B cell (primary cell): ENCODE data around the gene VWA5B2. TPM values are rescaled to one million over a fixed set of nuclear protein-coding genes. Genes with fewer than 3 reads are reported as not detected.
A peak's percentile ranks its signal among the peaks of the same experiment; 100 is the strongest.

ENCODE experiments used
- ATAC-seq: fragments of 200-7000 bp; cut with Tn5 transposase; one replicate; pipeline ENCODE4 v1.10.0; 2021; ENCODE audit warnings: low read depth, mild to moderate bottlenecking, moderate number of reproducible peaks, moderate library complexity
- CTCF ChIA-PET: fragments of 350-600 bp; sonication (Branson Sonifier 250); formaldehyde crosslinking; loops from one replicate; lab custom pipeline; 2021; ENCODE audit warnings: antibody characterized with exemption, inconsistent platforms; lab: Charles Lee
- POLR2A ChIA-PET: fragments of 350-600 bp; sonication (Branson Sonifier 250); formaldehyde crosslinking; loops from one replicate; lab custom pipeline; 2021; ENCODE audit warnings: antibody characterized with exemption; lab: Charles Lee
- DNase-seq: peaks from one replicate; pipeline ENCODE4 v3.0.0; 2013
- H2AFZ ChIP-seq: 2 replicates; pipeline ENCODE4 v1.6.1; 2012; ENCODE audit warnings: mild to moderate bottlenecking, low read depth, low read length; ENCODE audit not compliant: insufficient read depth, poor library complexity, severe bottlenecking
- H3K27ac ChIP-seq, 2 donors: 1 replicate in 1 of 2; 2 replicates in 1 of 2; pipeline ENCODE4 v1.5.1; 2012 to 2013; ENCODE audit warnings: low read length in 2 of 2, mild to moderate bottlenecking in 2 of 2, moderate library complexity in 1 of 2
- H3K27me3 ChIP-seq, 4 experiments: fragments of 200-600 bp in 1 of 4; sonication (generic) in 1 of 4; replicated peaks in 1 of 4; 1 replicate in 2 of 4; 2 replicates in 2 of 4; pipeline versions ENCODE4 v1.6.1 to v1.7.0; 2013 to 2016; ENCODE audit warnings: low read length in 3 of 4, mild to moderate bottlenecking in 2 of 4, mixed read lengths in 1 of 4, moderate library complexity in 1 of 4; ENCODE audit not compliant: insufficient read depth in 4 of 4, control insufficient read depth in 3 of 4; ENCODE audit errors: control extremely low read depth in 1 of 4
- H3K36me3 ChIP-seq, 2 experiments: replicated peaks in 1 of 2; 1 replicate in 1 of 2; 2 replicates in 1 of 2; pipeline versions ENCODE4 v1.6.1 to v1.7.1; 2013; ENCODE audit warnings: low read length in 1 of 2; ENCODE audit not compliant: insufficient read depth in 2 of 2, control insufficient read depth in 1 of 2; ENCODE audit errors: control extremely low read depth in 1 of 2, extremely low read depth in 1 of 2
- H3K4me1 ChIP-seq, 2 donors: fragments of 200-600 bp in 1 of 2; sonication (generic) in 1 of 2; 1 replicate in 1 of 2; 2 replicates in 1 of 2; pipeline versions ENCODE4 v1.5.1 to v1.6.1; 2013 to 2017; ENCODE audit warnings: low read length in 2 of 2; ENCODE audit not compliant: control insufficient read depth in 2 of 2, insufficient read depth in 2 of 2
- H3K4me2 ChIP-seq: replicated peaks from 2 replicates; pipeline ENCODE3; 2012; ENCODE audit warnings: mild to moderate bottlenecking, low read depth, low read length; ENCODE audit not compliant: poor library complexity, severe bottlenecking
- H3K4me3 ChIP-seq, 5 experiments: fragments of 200-600 bp in 1 of 5; sonication (generic) in 1 of 5; 1 replicate in 3 of 5; 2 replicates in 2 of 5; pipeline versions ENCODE4 v1.5.1 to v1.7.0; 2011 to 2016; ENCODE audit warnings: low read length in 4 of 5, mild to moderate bottlenecking in 4 of 5, low read depth in 2 of 5, control low read depth in 1 of 5, moderate library complexity in 1 of 5; ENCODE audit not compliant: insufficient read depth in 1 of 5; ENCODE audit errors: control extremely low read depth in 1 of 5, extremely low read depth in 1 of 5
- H3K79me2 ChIP-seq: fragments of 200-600 bp; sonication (generic); one replicate; pipeline ENCODE4 v1.6.0; 2016; ENCODE audit warnings: low read length; ENCODE audit not compliant: control insufficient read depth, insufficient read depth
- H3K9ac ChIP-seq: fragments of 200-600 bp; sonication (generic); 2 replicates; pipeline ENCODE4 v1.6.1; 2017; ENCODE audit warnings: mild to moderate bottlenecking, low read length, moderate library complexity
- H3K9me3 ChIP-seq, 3 donors: one replicate each; pipeline versions ENCODE4 v1.6.1 to v1.7.1; 2013; ENCODE audit warnings: low read length in 2 of 3; ENCODE audit not compliant: control insufficient read depth in 2 of 3, insufficient read depth in 1 of 3; ENCODE audit errors: control extremely low read depth in 1 of 3
- H4K20me1 ChIP-seq: 2 replicates; pipeline ENCODE4 v1.6.0; 2012; ENCODE audit warnings: mild to moderate bottlenecking, low read length; ENCODE audit not compliant: insufficient read depth, control insufficient read depth, poor library complexity, severe bottlenecking
- H3K27ac Mint-ChIP-seq: one replicate; pipeline ENCODE4 v1.8.0; 2021; ENCODE audit warnings: mixed read lengths
- H3K27me3 Mint-ChIP-seq: one replicate; pipeline ENCODE4 v1.8.0; 2021; ENCODE audit warnings: mixed read lengths
- H3K4me1 Mint-ChIP-seq: one replicate; pipeline ENCODE4 v1.8.0; 2021; ENCODE audit warnings: mixed read lengths
- H3K4me3 Mint-ChIP-seq: one replicate; pipeline ENCODE4 v1.8.0; 2021; ENCODE audit warnings: mixed read lengths
- H3K9me3 Mint-ChIP-seq: one replicate; pipeline ENCODE4 v1.8.0; 2022; ENCODE audit warnings: mixed read lengths; ENCODE audit not compliant: insufficient read depth
- CTCF ChIP-seq: fragments of 200-600 bp; IDR thresholded peaks from one replicate; pipeline ENCODE4 v1.8.0; 2022; ENCODE audit warnings: antibody characterized with exemption, mild to moderate bottlenecking
- EZH2 ChIP-seq: IDR thresholded peaks from 2 replicates; pipeline ENCODE4 v1.6.1; 2012; ENCODE audit warnings: borderline replicate concordance, low read depth, mild to moderate bottlenecking, moderate library complexity, low read length; ENCODE audit not compliant: insufficient read depth, poor library complexity, severe bottlenecking
- WGBS: methylation state at CpG from one replicate; pipeline ENCODE4 v1.1.5; 2013; ENCODE audit warnings: missing lambda C conversion rate; ENCODE audit not compliant: insufficient coverage; 5-methylcytosine and 5-hydroxymethylcytosine counted together
- intact Hi-C: fragments of 100-400 bp; cut with micrococcal nuclease; formaldehyde crosslinking; loops from one replicate; pipeline ENCODE4 v1.10.0; 2022
- polyA plus RNA-seq: library from polyadenylated mRNA; depleted of rRNA; stranded (reverse); fragments of >200 nt; gene quantifications from 2 replicates; pipeline ENCODE4 v1.2.3, GENCODE V29; 2012
- total RNA-seq, 2 donors: library from RNA; stranded (reverse); fragments of 120-200 nt in 1 of 2; gene quantifications; 1 replicate in 1 of 2; 2 replicates in 1 of 2; pipeline versions ENCODE4 v1.2.3 to v1.2.4, GENCODE V29; 2013 to 2022

Gene VWA5B2
- total and polyA plus RNA-seq, 2 donors (not counting 1 experiment from before 2014, with no cell fraction given) = 0.10 to 0.37 TPM

GRCh38 chr3:184249412-184250166 is 20.2 kb downstream of the VWA5B2 start, which contains the start of gene EEF1AKMT4:
EEF1AKMT4 (plus strand) TSS chr3:184249672; CDS start chr3:184249695, 23 bp downstream.
- POLR2A ChIA-PET = interaction anchor here (1.0 to 1.4 kb wide), 2 partner anchors 20 to 231 kb away, joined by 3 read pairs; partner anchors contain the start of gene VWA5B2

More at GRCh38 chr3:184249412-184250166, 20.2 kb downstream of the VWA5B2 start, which contains the start of gene EEF1AKMT4:
- no peaks in the 10 kb centered on the region for H3K9me3 Mint-ChIP-seq
- H2AFZ ChIP-seq = peak within 1 kb of the TSS; percentile 99
- ATAC-seq (peak; percentile 85), DNase-seq (peak; percentile 95)
- peak within 1 kb of the TSS; percentile 87 for H3K4me3 Mint-ChIP-seq
- peak within 1 kb of the TSS; percentile 88 to 93 (median 91) for H3K4me3 ChIP-seq
- H4K20me1 ChIP-seq = peaks cover 12% of the 10 kb centered on the region
- peak within 1 kb of the TSS; percentile 59 to 77 for H3K27ac ChIP-seq
- no peaks in the 10 kb centered on the region for H3K9me3 ChIP-seq
- H3K4me1 ChIP-seq = peaks cover 5 to 17% of the 10 kb centered on the region in 2 donors
- peak within 1 kb of the TSS; percentile 88 for H3K4me2 ChIP-seq
- peaks cover 6% of the 10 kb centered on the region for H3K79me2 ChIP-seq
- peak within 1 kb of the TSS; percentile 86 for H3K27ac Mint-ChIP-seq
- H3K9ac ChIP-seq = peak within 1 kb of the TSS; percentile 84
- H3K27me3 ChIP-seq = no peaks in the 10 kb centered on the region
- CTCF ChIA-PET = interaction anchor here (0.8 to 1.4 kb wide), 18 partner anchors 8 to 364 kb away, joined by 3 to 23 read pairs (median 4); partner anchors contain the start of genes ABCF3, EIF2B5 and VWA5B2
- peaks cover 0 to 12% of the 10 kb centered on the region in 2 experiments for H3K36me3 ChIP-seq
- 1% methylated on average over 54 of the region's 54 CpGs for WGBS
- H3K4me1 Mint-ChIP-seq = peaks cover 9% of the 10 kb centered on the region
- TF ChIP-seq EZH2 (no peak), CTCF (no peak)
- H3K27me3 Mint-ChIP-seq = no peaks in the 10 kb centered on the region
- intact Hi-C loops = loop anchor here (1.0 kb wide), 12 partner anchors 11 to 354 kb away; partner anchors contain the start of genes ABCC5, AP2M1, EIF2B5 and EIF4G1
